T-helper 22 cell (primary cell): ENCODE data around the gene KCND2.
"Not testable (repeated sequence)": the region's sequence is repeated elsewhere in the genome, so short reads cannot be mapped to it uniquely, and the experiment has no call there.

Experiments used
- DNase-seq: peaks from one replicate; pipeline ENCODE4 v3.0.0-alpha.2; 2020; ENCODE audit warnings: low read depth

Gene KCND2

DNA sequence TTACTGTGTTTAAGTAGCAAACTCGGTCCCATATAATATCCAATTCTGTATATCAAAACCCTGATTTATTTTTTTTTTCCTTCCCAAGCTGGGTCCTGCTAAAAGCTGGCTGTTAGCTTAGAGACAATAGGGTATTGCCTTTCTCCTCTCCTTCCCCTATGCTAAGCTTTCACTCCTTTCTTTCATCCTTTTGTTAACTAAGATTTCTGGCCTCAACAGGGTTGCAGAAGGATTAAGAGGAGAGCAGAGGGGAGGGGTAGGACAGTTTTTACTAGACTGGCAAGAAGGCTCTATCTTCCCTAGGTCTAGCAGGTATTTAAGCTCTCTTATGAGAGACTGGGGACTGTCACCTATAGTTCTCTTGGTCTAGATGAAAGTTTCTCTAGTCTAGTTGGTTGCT lies 229.2 kb downstream of the KCND2 start:
- DNase-seq = no peak

DNA sequence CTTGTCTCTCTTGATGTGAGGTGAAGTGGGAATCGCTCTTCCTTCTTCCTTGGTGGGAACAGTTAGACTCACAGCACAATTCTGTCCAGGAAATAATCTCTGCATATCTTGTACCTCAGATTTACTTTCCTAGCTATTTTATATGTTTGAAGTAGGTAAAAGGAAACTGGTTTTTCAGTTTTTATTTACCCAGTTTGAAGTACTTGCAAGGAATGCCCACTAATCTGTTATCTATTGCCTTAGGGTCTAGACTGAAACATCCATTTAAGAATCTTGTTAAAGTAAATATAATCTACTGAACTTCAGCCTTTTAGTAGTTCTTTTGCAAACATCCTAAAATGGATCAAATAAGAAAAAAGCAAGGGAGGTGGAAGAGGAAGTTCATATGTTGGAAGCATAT lies 229.8 kb downstream of the KCND2 start:
- DNase-seq = no peak

- DNase-seq = no peak
These were observed 231.4 kb downstream of the KCND2 start for GRCh38 chr7:120504386-120504785.

DNA sequence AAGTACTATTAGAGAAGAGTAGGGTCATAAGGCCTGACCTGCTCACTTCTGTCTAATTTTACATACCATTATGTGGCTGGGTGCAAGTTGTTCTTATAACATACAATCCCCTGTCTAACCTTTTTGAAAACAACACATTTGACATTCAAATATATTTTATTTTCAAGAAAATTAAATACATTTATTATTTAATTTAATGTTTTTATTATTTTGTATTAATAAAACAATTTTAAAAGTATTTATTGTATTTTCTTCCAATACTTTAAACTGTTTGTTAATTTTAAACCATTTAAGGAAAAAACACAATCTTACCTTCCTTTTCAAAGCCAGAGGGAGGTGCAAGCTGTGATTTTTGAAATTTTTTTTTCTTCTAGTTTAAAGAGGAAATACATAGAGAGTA lies 232.8 kb downstream of the KCND2 start:
- DNase-seq = no peak

- DNase-seq = no peak
These were observed 239.7 kb downstream of the KCND2 start for GRCh38 chr7:120512701-120513100.

GRCh38 chr7:120519224-120519623 lies 246.2 kb downstream of the KCND2 start:
- no peak for DNase-seq

DNA sequence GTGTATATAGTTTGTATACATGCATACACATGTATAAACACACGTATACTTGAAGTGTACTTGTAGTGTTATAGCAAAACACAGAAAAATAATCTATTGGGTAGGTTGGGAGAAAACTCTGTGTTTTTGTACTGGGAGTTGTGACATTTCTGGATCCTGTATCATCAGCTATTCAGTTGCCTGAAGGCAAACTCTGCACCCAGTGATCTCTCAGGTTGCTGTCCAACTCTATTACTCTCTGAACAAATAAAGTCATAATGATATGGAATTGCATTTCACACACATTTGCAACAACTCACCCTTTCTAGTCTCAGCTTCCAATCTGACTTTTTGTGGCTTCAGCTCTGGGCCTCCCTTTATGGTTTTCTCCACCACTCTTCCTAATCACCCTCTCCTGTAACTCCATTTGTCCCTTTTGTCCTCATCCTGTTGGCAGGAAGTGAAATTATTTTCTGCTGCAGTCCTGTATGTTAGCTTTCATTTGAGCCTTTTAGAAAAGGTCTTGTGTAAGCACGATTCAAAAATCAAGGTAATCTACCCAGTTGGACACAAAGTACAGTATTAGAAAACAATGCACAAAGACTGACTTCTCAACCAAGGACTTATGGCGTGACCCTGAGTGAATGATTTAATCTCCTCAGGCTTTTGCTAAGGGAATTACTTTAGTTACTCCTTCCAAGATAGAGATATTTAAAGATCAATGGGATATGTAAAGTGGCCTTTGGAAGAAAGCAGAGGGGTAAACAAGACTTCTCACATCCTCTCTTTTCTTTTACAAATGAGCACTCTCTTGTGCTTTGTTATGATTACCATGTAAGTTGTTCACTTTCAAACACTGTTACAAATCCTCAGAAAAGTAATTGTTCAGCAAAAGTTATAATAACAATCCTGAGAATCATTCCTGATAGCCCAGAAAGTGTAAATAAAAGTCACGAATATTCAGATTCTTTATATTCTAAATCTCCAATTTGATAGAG lies 249.1 kb downstream of the KCND2 start:
- DNase-seq = no peak

DNA sequence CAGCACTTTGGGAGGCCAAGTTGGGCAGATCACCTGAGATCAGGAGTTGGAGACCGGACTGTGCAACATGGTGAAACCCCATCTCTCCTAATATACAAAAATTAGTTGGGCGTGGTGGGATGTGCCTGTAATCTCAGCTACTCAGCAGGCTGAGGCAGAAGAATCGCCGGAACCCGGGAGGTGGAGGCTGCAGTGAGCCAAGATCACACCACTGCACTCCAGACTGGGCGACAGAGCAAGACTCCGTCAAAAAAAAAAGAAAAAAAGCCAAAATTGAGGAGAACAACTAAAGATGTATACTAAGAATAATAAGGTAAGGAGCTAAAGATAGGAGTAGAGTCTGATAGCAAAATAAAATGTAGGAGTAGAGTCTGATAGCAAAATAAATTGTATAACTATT lies 251.0 kb downstream of the KCND2 start:
- DNase-seq = no peak

GRCh38 chr7:120526902-120527509 lies 254.0 kb downstream of the KCND2 start:
- DNase-seq = no peak

- DNase-seq = no peak
These were observed 256.8 kb downstream of the KCND2 start for GRCh38 chr7:120529736-120530135.

- DNase-seq = no peak
These were observed 265.4 kb downstream of the KCND2 start for GRCh38 chr7:120538335-120538734.

DNA sequence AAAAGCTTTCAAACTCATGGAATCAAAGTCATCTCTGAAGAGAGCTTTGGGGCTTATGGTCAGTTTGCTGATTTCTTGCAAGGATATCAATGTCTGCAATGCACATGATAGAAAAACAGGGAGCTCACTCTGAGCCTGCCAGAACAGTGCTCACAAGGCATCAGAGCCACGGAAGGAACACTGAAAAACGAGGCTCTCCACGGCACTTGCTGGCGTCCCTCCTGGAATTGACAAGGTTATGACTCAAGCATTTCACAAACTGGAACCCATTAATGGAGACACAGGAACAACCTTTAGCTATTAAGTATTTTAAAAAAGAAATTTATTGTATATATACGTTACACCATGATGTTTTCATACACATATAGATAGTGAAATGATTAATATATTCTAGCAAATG lies 266.3 kb downstream of the KCND2 start:
- no peak for DNase-seq

DNA sequence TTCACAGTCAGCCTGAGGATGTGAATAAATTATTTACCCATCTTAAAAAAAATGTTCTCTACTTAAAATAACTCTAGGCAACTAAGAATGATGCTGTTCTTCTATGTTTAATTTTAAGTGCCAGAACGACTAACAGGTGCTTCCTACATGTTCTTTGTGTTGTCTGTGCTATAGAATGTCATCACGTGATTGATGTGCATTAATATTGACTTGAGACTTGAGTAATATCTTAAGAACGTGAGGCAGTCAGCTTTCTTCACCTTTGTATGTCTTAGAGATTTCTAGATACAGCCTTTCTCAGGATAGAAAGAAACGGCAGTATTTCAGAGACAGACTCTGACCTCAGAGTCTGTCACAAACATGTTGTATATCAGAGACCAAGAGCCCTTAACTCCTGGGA lies 274.6 kb downstream of the KCND2 start:
- no peak for DNase-seq

DNA sequence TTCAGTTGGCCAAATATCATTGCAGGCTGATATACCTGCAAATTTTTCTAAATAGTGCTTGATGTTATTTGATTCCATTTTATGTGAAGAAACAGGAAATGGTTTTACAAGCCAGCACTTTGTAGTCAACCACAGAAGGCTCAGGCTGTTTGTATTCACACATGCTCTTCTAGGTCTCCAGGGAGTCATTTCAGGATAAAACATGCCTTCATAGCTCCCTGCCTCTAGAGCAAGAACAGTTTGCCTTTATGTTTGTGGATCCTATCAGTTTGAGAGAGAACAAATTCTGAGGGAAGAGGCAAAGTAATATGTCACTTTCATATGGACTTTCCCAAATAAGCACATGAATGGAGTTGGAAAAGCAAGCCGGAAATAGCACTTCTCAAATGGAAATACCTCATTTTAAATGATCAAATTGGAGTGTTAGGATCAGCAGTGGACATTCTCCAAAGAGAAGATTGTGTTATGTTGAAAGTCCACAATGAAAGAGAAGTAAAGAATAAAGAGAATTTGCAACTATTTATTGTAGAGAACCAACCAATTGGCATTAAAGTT lies 277.6 kb downstream of the KCND2 start:
- DNase-seq = no peak

DNA sequence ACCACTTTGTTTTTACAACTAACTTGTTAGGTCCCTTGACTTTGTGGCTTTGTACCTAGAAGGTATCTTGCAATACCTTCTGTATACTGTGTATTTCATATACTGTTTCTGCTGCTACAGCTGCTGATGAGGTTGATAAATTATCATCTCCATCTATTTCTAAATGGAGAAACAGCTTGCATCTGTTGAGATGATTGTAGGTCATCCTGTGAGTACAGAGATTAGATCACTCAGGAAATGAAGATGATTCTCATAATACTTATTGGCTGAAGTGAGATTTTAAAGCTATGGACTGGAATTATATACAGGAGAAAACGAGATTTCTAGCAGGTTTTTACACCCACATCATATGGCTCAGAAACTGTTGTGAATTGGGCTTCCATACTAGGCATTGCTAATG lies 280.5 kb downstream of the KCND2 start:
- DNase-seq = no peak

GRCh38 chr7:120554960-120555571 lies 282.1 kb downstream of the KCND2 start:
- DNase-seq = no peak

DNA sequence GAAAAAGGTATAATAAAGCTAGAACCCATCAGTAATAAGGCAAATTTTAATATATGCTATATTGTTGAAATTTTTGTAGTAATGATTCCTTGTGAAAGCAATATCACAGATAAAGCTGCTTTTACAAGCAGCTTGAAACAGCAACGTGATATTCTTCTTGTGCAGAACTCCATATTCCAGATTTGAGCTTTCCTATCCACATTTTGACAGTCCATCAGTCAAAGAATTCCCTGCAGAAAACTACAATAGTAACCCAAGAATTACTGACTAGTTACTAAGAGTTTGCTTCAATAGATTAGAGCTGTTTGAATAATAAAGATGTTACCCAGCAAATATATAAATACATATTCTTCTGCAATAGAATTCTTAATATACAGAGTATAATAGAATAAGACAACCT lies 291.2 kb downstream of the KCND2 start:
- no peak for DNase-seq

GRCh38 chr7:120567204-120567603 lies 294.2 kb downstream of the KCND2 start:
- DNase-seq = no peak

- not testable (repeated sequence) for DNase-seq
These were observed 305.7 kb downstream of the KCND2 start for GRCh38 chr7:120578657-120579056.

DNA sequence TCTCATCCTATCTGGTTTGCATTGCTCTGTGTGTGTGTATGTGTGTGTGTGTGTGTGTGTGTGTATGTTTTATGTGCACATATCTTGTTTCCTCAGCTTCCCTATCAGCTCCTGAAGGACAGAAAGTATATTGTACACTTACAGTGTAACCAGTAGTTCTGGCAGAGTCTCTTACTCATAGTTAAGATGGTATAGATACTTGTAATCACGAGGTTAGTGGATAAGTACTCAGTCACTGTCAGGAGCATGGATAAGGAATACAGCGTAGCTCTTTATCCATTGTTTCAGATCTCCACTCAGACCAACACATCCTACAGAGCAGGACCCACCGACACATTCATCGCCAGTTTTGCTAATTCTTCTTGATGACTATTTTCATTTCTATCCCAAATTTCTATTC lies 309.9 kb downstream of the KCND2 start:
- no peak for DNase-seq

DNA sequence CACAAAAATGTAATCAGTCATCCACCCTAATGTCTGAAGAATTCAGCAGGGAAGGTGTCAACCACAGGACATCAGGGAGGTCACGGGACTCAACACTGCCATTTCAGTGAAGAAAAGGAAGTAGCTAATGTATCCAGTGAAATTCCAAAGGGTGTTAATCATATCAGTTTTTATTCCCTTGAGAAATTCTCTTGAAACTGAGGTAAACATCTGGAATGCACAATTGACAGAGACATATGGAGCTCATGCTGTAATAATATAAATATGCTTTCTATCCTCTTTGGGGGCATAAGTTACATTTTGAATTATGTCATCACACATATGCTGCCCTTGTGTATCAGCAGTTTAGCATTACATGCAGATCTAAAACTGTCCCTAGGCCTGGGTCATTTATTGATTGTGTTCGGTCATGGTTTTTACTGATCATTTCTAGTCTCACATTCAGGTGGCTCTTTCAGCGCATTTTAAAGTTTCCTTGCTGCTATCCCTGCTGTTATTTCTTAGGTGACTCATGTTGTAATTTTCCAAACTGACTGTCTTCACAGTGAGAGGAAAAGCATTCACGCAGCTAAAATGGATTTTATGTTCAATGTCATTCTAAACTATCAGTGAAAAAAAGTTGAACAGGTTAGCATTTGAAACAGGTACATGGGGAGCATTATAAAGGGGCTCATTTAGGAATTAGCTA lies 311.1 kb downstream of the KCND2 start:
- DNase-seq = no peak

GRCh38 chr7:120586571-120586970 lies 313.6 kb downstream of the KCND2 start:
- DNase-seq = no peak
